ENCODE results near the gene PCDH1.

The PCDH1 gene

GRCh38 chr5:141815796-141816180 lies 62.4 kb downstream of the PCDH1 start (continued):
- TF ChIP-seq TSHZ2 (CRISPR knock-in tag; IDR thresholded peaks at IDR 0.05) (no peak), GLIS3 (CRISPR knock-in tag; IDR thresholded peaks at IDR 0.05) (no peak), TOX (CRISPR knock-in tag; IDR thresholded peaks at IDR 0.05; ENCODE audit: borderline replicate concordance) (no peak)

DNA sequence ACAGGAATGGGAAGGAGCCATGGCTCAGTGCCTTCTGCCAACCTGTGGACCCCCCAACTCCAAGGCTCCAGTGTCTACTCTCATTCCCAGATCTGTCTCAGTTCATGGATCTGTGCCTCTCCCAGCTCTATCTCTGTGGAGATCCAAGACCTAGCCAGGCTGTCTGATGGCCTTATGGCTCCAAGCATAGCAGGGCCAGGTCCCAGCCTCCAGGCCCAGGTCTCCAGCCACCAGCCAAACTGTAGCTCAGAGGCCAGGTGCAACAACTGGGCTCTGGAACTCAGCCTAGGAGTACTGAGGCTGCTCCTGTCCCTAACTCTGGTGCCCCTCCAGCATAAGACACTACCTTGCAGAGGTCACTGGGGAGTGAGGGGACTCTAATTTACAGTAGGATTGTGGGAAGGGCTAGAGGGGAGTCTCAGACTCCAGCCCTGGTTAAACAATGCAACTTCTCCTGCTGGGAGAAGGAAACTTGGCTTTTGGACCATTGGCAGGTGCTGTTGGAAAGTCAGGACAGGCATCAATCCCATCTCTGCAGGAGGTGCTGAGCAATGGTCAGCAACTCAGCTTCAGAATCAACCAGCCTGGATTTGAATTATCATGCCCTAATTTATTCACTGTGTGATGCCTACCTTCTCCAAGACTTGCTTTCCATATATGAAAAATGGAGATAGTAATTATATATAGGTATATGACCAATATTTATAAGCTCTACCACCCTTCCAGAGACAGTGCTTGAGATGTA lies 63.0 kb downstream of the PCDH1 start:
- no peak for ATAC-seq
- TF ChIP-seq ZFP3 (CRISPR knock-in tag; IDR thresholded peaks at IDR 0.05): no peak
- TF ChIP-seq, protein P1, sequence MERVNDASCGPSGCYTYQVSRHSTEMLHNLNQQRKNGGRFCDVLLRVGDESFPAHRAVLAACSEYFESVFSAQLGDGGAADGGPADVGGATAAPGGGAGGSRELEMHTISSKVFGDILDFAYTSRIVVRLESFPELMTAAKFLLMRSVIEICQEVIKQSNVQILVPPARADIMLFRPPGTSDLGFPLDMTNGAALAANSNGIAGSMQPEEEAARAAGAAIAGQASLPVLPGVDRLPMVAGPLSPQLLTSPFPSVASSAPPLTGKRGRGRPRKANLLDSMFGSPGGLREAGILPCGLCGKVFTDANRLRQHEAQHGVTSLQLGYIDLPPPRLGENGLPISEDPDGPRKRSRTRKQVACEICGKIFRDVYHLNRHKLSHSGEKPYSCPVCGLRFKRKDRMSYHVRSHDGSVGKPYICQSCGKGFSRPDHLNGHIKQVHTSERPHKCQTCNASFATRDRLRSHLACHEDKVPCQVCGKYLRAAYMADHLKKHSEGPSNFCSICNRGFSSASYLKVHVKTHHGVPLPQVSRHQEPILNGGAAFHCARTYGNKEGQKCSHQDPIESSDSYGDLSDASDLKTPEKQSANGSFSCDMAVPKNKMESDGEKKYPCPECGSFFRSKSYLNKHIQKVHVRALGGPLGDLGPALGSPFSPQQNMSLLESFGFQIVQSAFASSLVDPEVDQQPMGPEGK (CRISPR knock-in tag; IDR thresholded peaks at IDR 0.05; ENCODE audit: borderline replicate concordance): no peak
- TF ChIP-seq RARB (CRISPR knock-in tag; IDR thresholded peaks at IDR 0.05): no peak
- TF ChIP-seq CSRNP3 (CRISPR knock-in tag; IDR thresholded peaks at IDR 0.05): no peak
- TF ChIP-seq CSDC2 (CRISPR knock-in tag; IDR thresholded peaks at IDR 0.05): no peak
- TF ChIP-seq TCF4 (CRISPR knock-in tag; IDR thresholded peaks at IDR 0.05; ENCODE audit: borderline replicate concordance): no peak
- TF ChIP-seq ZNF70 (CRISPR knock-in tag; IDR thresholded peaks at IDR 0.05): no peak
- no peak for TF ChIP-seq SNAI2 (CRISPR knock-in tag; IDR thresholded peaks at IDR 0.05)
- TF ChIP-seq ISL1 (CRISPR knock-in tag; IDR thresholded peaks at IDR 0.05): no peak

GRCh38 chr5:141814064-141814964 lies 63.9 kb downstream of the PCDH1 start:
- ATAC-seq: peak; percentile 95
- TF ChIP-seq TCF4 (CRISPR knock-in tag; IDR thresholded peaks at IDR 0.05; ENCODE audit: borderline replicate concordance) (no peak), ESRRG (CRISPR knock-in tag; IDR thresholded peaks at IDR 0.05) (no peak)

DNA sequence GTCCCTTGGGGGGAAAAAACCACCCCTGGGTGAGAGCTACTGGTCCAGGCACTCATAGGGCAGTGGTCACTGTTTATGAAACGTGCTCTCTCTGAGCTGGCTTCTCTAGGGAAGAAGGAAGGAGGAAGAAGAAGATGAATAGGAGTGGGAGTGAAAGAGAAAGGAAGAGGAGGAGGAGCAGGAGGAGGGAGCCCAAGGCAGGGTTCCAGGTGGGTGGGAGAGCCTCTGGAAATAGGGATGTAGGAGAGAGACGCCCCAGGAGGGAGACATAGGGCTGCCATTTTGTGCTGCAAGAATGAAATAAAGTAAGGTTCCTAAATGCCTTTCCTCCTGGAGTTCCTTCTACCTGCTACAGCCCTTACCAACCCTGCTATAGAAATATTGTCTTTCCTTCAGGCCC lies 65.7 kb downstream of the PCDH1 start:
- no peak for ATAC-seq
- no peak for TF ChIP-seq PPARA (CRISPR knock-in tag; IDR thresholded peaks at IDR 0.05; ENCODE audit: borderline replicate concordance)
- no peak for TF ChIP-seq ARNTL (CRISPR knock-in tag; IDR thresholded peaks at IDR 0.05; ENCODE audit: borderline replicate concordance, low read depth)
- no peak for TF ChIP-seq ZNF565 (CRISPR knock-in tag; conservative IDR thresholded peaks at IDR 0.05; ENCODE audit: low read depth)
- no peak for TF ChIP-seq TOX (CRISPR knock-in tag; IDR thresholded peaks at IDR 0.05; ENCODE audit: borderline replicate concordance)
- TF ChIP-seq ESRRG (CRISPR knock-in tag; IDR thresholded peaks at IDR 0.05): no peak

DNA sequence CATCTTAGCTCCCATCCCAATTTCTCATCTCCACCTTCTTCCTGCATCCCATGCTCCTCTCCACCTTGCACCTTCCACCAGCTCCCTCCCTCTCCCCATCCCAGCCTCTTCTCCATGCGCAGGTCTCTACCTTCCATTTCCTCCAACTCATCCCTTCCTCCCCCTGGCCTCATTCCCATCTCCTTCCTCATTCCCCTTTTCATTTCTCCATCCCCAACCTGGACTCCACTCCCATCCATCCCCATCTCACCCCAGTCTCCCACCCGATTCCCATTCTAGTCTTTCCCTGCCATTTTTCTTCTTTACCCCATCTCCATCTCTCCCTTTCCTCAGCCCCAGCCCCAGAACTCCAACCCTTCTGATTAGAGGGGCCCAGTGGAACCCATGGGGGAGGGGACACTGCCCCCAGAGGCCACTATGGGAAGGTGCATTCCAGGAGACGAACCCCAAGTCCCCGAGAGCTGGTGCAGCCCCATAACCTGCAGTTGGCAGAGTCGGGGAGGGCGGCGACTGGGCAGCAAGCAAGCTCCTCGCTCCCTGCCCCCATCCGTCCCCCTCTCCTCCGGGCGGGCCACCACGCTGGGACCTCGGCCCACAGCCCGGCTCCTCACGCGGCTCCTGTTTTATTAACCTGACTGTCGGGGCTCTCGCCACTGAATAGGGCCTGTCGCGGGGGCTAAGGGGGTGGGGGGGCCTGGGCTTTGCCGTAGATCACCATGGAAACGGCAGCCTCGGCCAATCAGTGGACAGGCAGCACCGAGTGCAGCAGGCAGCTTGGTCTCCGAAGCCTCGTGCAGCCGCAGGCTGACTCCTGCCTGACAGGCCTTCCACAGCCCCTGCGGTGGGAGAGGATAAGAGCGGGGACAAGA lies 66.7 kb downstream of the PCDH1 start:
- peak; percentile 70 for ATAC-seq
- TF ChIP-seq TSHZ2 (CRISPR knock-in tag; IDR thresholded peaks at IDR 0.05) (no peak), ZFP30 (CRISPR knock-in tag; IDR thresholded peaks at IDR 0.05) (no peak), RARB (CRISPR knock-in tag; IDR thresholded peaks at IDR 0.05) (no peak), ZNF8 (CRISPR knock-in tag; IDR thresholded peaks at IDR 0.05) (no peak), ZFP3 (CRISPR knock-in tag; IDR thresholded peaks at IDR 0.05) (no peak), BACH2 (CRISPR knock-in tag; IDR thresholded peaks at IDR 0.05; ENCODE audit: borderline replicate concordance) (no peak), TOX (CRISPR knock-in tag; IDR thresholded peaks at IDR 0.05; ENCODE audit: borderline replicate concordance) (no peak), ESRRG (CRISPR knock-in tag; IDR thresholded peaks at IDR 0.05) (no peak)
- TF ChIP-seq, protein P2, sequence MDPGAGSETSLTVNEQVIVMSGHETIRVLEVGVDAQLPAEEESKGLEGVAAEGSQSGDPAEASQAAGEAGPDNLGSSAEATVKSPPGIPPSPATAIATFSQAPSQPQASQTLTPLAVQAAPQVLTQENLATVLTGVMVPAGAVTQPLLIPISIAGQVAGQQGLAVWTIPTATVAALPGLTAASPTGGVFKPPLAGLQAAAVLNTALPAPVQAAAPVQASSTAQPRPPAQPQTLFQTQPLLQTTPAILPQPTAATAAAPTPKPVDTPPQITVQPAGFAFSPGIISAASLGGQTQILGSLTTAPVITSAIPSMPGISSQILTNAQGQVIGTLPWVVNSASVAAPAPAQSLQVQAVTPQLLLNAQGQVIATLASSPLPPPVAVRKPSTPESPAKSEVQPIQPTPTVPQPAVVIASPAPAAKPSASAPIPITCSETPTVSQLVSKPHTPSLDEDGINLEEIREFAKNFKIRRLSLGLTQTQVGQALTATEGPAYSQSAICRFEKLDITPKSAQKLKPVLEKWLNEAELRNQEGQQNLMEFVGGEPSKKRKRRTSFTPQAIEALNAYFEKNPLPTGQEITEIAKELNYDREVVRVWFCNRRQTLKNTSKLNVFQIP (CRISPR knock-in tag; IDR thresholded peaks at IDR 0.05; ENCODE audit: borderline replicate concordance, low read depth): no peak

Data from SK-N-SH treated with all-trans-retinoic acid at 6 μM for 48 hours (cell line).